Prostate gland (tissue), 2 donors: Measurements from ENCODE around the gene BBS9.

Experiments used
- CTCF ChIP-seq, 4 experiments: fragments of 200-600 bp in 2 of 4; fragments of 450-650 bp in 2 of 4; sonication (generic) in 2 of 4; IDR thresholded peaks; 1 replicate in 3 of 4; 2 replicates in 1 of 4; pipeline ENCODE4 v1.5.1; 2016 to 2019; ENCODE audit warnings: antibody characterized with exemption in 4 of 4, mild to moderate bottlenecking in 2 of 4, moderate library complexity in 2 of 4
- POLR2AphosphoS5 ChIP-seq: sonication (generic); formaldehyde crosslinking; IDR thresholded peaks from one replicate; pipeline ENCODE4 v1.6.1; 2017; ENCODE audit warnings: antibody characterized with exemption

- TF ChIP-seq POLR2AphosphoS5 (no peak), CTCF (IDR thresholded peaks at IDR 0.05) (no peak)
These were observed 515.1 kb downstream of the BBS9 start for GRCh38 chr7:33644489-33644888.
